KMS-11 (cell line): ENCODE data around the gene GIPC3.
A peak's percentile ranks its signal among the peaks of the same experiment; 100 is the strongest.
"Not testable (repeated sequence)": the region's sequence is repeated elsewhere in the genome, so short reads cannot be mapped to it uniquely, and the experiment has no call there.

Experiments
- H2AFZ ChIP-seq: fragments of 200-600 bp; sonication (generic); 2 replicates; pipeline ENCODE4 v1.6.1; 2016; ENCODE audit warnings: antibody characterized with exemption, mixed run types, low read depth
- H3K27ac ChIP-seq: fragments of 200-600 bp; sonication (generic); 2 replicates; pipeline ENCODE4 v1.6.1; 2016; ENCODE audit warnings: mild to moderate bottlenecking, mixed run types
- H3K27me3 ChIP-seq: fragments of 200-600 bp; sonication (generic); 2 replicates; pipeline ENCODE4 v1.6.1; 2017; ENCODE audit warnings: mild to moderate bottlenecking, low read depth, mixed run types, moderate library complexity; ENCODE audit not compliant: insufficient read depth
- H3K36me3 ChIP-seq: fragments of 200-600 bp; sonication (generic); 2 replicates; pipeline ENCODE4 v1.6.1; 2017; ENCODE audit warnings: mild to moderate bottlenecking, mixed run types; ENCODE audit not compliant: insufficient read depth
- H3K4me1 ChIP-seq: fragments of 200-600 bp; sonication (generic); 2 replicates; pipeline ENCODE4 v1.6.1; 2016; ENCODE audit warnings: mild to moderate bottlenecking, low read depth, mixed run types; ENCODE audit not compliant: poor library complexity, severe bottlenecking
- H3K4me2 ChIP-seq: fragments of 200-600 bp; sonication (generic); 2 replicates; pipeline ENCODE4 v1.7.0; 2016; ENCODE audit warnings: mild to moderate bottlenecking, mixed run types
- H3K4me3 ChIP-seq: fragments of 200-600 bp; sonication (generic); IDR thresholded peaks from 2 replicates; pipeline ENCODE4 v1.6.1; 2017; ENCODE audit warnings: low read depth, low read length, mixed read lengths; ENCODE audit not compliant: insufficient read depth
- H3K79me2 ChIP-seq: fragments of 200-600 bp; sonication (generic); 2 replicates; pipeline ENCODE4 v1.6.1; 2016; ENCODE audit warnings: low read depth, mixed run types; ENCODE audit not compliant: insufficient read depth
- H3K9ac ChIP-seq: fragments of 200-600 bp; sonication (generic); 2 replicates; pipeline ENCODE4 v1.6.1; 2016; ENCODE audit warnings: mild to moderate bottlenecking, mixed run types
- H4K20me1 ChIP-seq: fragments of 200-600 bp; sonication (generic); 2 replicates; pipeline ENCODE4 v1.6.1; 2016; ENCODE audit warnings: mild to moderate bottlenecking, mixed run types; ENCODE audit not compliant: insufficient read depth
- CTCF ChIP-seq: fragments of 200-600 bp; sonication (generic); conservative IDR thresholded peaks from 2 replicates; pipeline ENCODE4 v1.6.1; 2017; ENCODE audit warnings: low read depth, mild to moderate bottlenecking, antibody characterized with exemption, low read length, moderate library complexity, mixed read lengths

The GIPC3 gene

GRCh38 chr19:3557461-3558248 lies 27.6 kb upstream of the GIPC3 start, which contains the start of gene MFSD12:
Gene MFSD12, minus strand, starts transcription at chr19:3557586. Its CDS starts 183 bp downstream, at chr19:3557403.
- Histone ChIP-seq H3K79me2 (peaks cover 22% of the 10 kb centered on the region), H3K4me2 (peak within 1 kb of the TSS; percentile 97), H2AFZ (peak within 1 kb of the TSS; percentile 100), H3K4me3 (no peak within 1 kb of the TSS), H3K4me1 (peaks cover 7% of the 10 kb centered on the region), H3K9ac (peak within 1 kb of the TSS; percentile 46), H4K20me1 (no peaks in the 10 kb centered on the region), H3K27me3 (no peaks in the 10 kb centered on the region), H3K36me3 (no peaks in the 10 kb centered on the region), H3K27ac (no peak within 1 kb of the TSS; the same call in 1 of the 2 replicates)
- no peak for TF ChIP-seq CTCF

- Histone ChIP-seq H2AFZ (no peak overlapping the region), H3K4me2 (no peak overlapping the region), H3K9ac (no peak overlapping the region), H4K20me1 (no peaks in the 10 kb centered on the region), H3K79me2 (no peaks in the 10 kb centered on the region), H3K4me3 (no peak overlapping the region), H3K4me1 (no peaks in the 10 kb centered on the region), H3K27ac (no peak overlapping the region), H3K27me3 (no peaks in the 10 kb centered on the region), H3K36me3 (no peaks in the 10 kb centered on the region)
- TF ChIP-seq CTCF = no peak
Measured at GRCh38 chr19:3563709-3564524, 21.4 kb upstream of the GIPC3 start.

- H3K4me1 ChIP-seq = no peaks in the 10 kb centered on the region
- H3K4me2 ChIP-seq = no peak overlapping the region
- H3K36me3 ChIP-seq = no peaks in the 10 kb centered on the region
- H3K79me2 ChIP-seq = no peaks in the 10 kb centered on the region
- no peak overlapping the region for H3K27ac ChIP-seq
- no peak overlapping the region for H2AFZ ChIP-seq
- no peak overlapping the region for H3K4me3 ChIP-seq
- H3K9ac ChIP-seq = no peak overlapping the region
- no peaks in the 10 kb centered on the region for H4K20me1 ChIP-seq
- no peak for TF ChIP-seq CTCF
- no peaks in the 10 kb centered on the region for H3K27me3 ChIP-seq
Measured at GRCh38 chr19:3565139-3565538, 20.1 kb upstream of the GIPC3 start.

GRCh38 chr19:3570042-3570441 lies 15.2 kb upstream of the GIPC3 start:
- H3K4me3 ChIP-seq, H3K4me1 ChIP-seq, H2AFZ ChIP-seq, H3K79me2 ChIP-seq, H3K27ac ChIP-seq, H3K4me2 ChIP-seq, H4K20me1 ChIP-seq, H3K9ac ChIP-seq, H3K36me3 ChIP-seq, H3K27me3 ChIP-seq: not testable (repeated sequence)
